HEK293 (cell line): ENCODE results near the gene MAN2B2.

ENCODE experiments used
- CTCF ChIA-PET: fragments of 350-600 bp; formaldehyde crosslinking; extraction: SDS; loops from one replicate; lab custom pipeline; 2021; ENCODE audit warnings: antibody characterized with exemption; lab: Yijun Ruan, JAX
- POLR2A ChIA-PET: fragments of 300-600 bp; formaldehyde crosslinking; extraction: SDS; loops from one replicate; lab custom pipeline; 2020; ENCODE audit warnings: antibody characterized with exemption, inconsistent platforms; lab: Yijun Ruan, JAX
- H3K27ac ChIP-seq: fragments of 200-500 bp; sonication (Bioruptor generic); 2 replicates; pipeline ENCODE4 v1.5.1; 2014; ENCODE audit warnings: low read depth, low read length, control low read depth, inconsistent platforms; ENCODE audit errors: extremely low read depth
- H3K36me3 ChIP-seq, 2 experiments: fragments of 200-500 bp in 1 of 2; sonication (Bioruptor generic) in 1 of 2; 1 replicate in 1 of 2; 2 replicates in 1 of 2; pipeline ENCODE4 v1.5.1; 2014 to 2017; ENCODE audit warnings: inconsistent platforms in 2 of 2, low read length in 2 of 2; ENCODE audit not compliant: control insufficient read depth in 2 of 2, insufficient read depth in 1 of 2
- H3K4me1 ChIP-seq: fragments of 200-500 bp; sonication (Bioruptor generic); 2 replicates; pipeline ENCODE4 v1.5.1; 2014; ENCODE audit warnings: mild to moderate bottlenecking, low read length, inconsistent platforms; ENCODE audit not compliant: control insufficient read depth, insufficient read depth
- H3K4me3 ChIP-seq: 2 replicates; pipeline ENCODE4 v1.5.1; 2011; ENCODE audit warnings: low read depth, mild to moderate bottlenecking, control low read depth, low read length, moderate library complexity
- H3K9me3 ChIP-seq: fragments of 200-500 bp; sonication (Bioruptor generic); 2 replicates; pipeline ENCODE4 v1.5.1; 2014; ENCODE audit warnings: low read depth, low read length, inconsistent platforms; ENCODE audit not compliant: control insufficient read depth, insufficient read depth
- KLF9 ChIP-seq: fragments of 450-650 bp; formaldehyde crosslinking; IDR thresholded peaks from 2 replicates; pipeline ENCODE4 v1.5.1; 2016; ENCODE audit warnings: missing biosample characterization, missing genetic modification characterization, low read depth
- ZNF174 ChIP-seq: fragments of 450-650 bp; formaldehyde crosslinking; IDR thresholded peaks from 2 replicates; pipeline ENCODE4 v1.5.0; 2017; ENCODE audit warnings: missing biosample characterization, mild to moderate bottlenecking, missing genetic modification characterization
- ZNF274 ChIP-seq, 2 experiments: fragments of 200-500 bp in 1 of 2; fragments of 450-650 bp in 1 of 2; sonication (Bioruptor generic) in 1 of 2; formaldehyde crosslinking in 1 of 2; IDR thresholded peaks; 2 replicates each; pipeline versions ENCODE4 v1.5.1 to v1.6.1; 2014 to 2016; ENCODE audit warnings: borderline replicate concordance in 1 of 2, inconsistent platforms in 1 of 2, low read length in 1 of 2, missing biosample characterization in 1 of 2, missing genetic modification characterization in 1 of 2
- ZNF350 ChIP-seq: fragments of 450-650 bp; formaldehyde crosslinking; IDR thresholded peaks from 2 replicates; pipeline ENCODE4 v1.5.0; 2017; ENCODE audit warnings: missing biosample characterization, mild to moderate bottlenecking, missing genetic modification characterization
- ZNF362 ChIP-seq: fragments of 450-650 bp; formaldehyde crosslinking; IDR thresholded peaks from 2 replicates; pipeline ENCODE4 v1.5.1; 2016; ENCODE audit warnings: missing biosample characterization, missing genetic modification characterization
- ZNF623 ChIP-seq: fragments of 450-650 bp; formaldehyde crosslinking; IDR thresholded peaks from 2 replicates; pipeline ENCODE4 v1.5.1; 2016; ENCODE audit warnings: missing biosample characterization, missing genetic modification characterization
- ZNF692 ChIP-seq: fragments of 450-650 bp; formaldehyde crosslinking; IDR thresholded peaks from 2 replicates; pipeline ENCODE4 v1.5.1; 2016; ENCODE audit warnings: missing biosample characterization, missing genetic modification characterization
- ZNF747 ChIP-seq: fragments of 450-650 bp; formaldehyde crosslinking; IDR thresholded peaks from 2 replicates; pipeline ENCODE4 v1.5.1; 2016; ENCODE audit warnings: missing biosample characterization, missing genetic modification characterization
- TF ChIP-seq, protein P1 (sequence below): fragments of 450-650 bp; formaldehyde crosslinking; IDR thresholded peaks from 2 replicates; pipeline ENCODE4 v1.5.1; 2016; ENCODE audit warnings: missing biosample characterization, missing genetic modification characterization
- TF ChIP-seq, protein P2 (sequence below): fragments of 450-650 bp; IDR thresholded peaks from 2 replicates; pipeline ENCODE4 v1.5.1; 2018; ENCODE audit warnings: missing biosample characterization, missing genetic modification characterization

Gene MAN2B2

DNA sequence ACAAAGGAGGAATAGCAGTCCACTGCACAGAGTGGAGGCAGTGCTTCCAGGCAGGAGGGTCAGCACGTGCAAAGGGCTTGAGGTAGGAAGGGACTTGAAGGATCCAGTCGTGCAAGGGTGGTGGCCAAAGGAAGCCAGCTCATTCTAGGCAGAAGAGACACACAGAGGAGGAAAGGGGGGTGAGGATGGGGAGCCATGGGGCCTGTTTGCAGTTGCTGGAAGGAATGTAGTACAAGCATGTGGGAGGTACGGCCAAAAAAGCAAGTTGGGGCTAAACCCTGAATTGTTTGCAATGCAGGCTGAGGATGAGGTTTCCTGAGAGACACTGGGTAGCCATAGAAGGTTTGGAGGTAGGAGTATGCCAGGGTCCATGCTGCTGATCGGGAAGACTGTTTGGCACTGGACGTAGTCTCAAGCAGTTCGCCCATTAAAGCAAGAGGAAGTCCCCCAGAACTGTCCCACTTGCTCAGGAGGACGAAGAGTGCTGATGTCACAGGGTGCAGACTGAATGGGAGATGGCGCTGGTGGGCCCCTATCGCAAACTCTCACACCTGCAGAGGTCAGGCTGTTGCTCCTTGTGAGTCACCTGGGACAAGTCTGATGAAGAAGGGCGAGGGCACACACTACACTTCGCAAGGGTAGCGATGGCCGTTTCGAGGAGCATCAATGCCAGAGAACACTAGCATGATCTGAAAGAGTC is 9.1 kb upstream of the MAN2B2 start:
- H3K4me3 ChIP-seq = no peak overlapping the region
- no peaks in the 10 kb centered on the region for H3K4me1 ChIP-seq
- H3K36me3 ChIP-seq = no peaks in the 10 kb centered on the region
- H3K9me3 ChIP-seq = no peaks in the 10 kb centered on the region
- H3K27ac ChIP-seq = no peak overlapping the region
- TF ChIP-seq ZNF350 (tag by site-specific recombination) (no peak), ZNF362 (tag by site-specific recombination) (no peak), ZNF623 (tag by site-specific recombination) (no peak), ZNF692 (tag by site-specific recombination) (no peak), ZNF174 (tag by site-specific recombination) (no peak), ZNF747 (tag by site-specific recombination) (no peak), ZNF274 (IDR thresholded peaks at IDR 0.05; ENCODE audit: low read length) (no peak), ZNF274 (tag by site-specific recombination; IDR thresholded peaks at IDR 0.05; ENCODE audit: borderline replicate concordance) (no peak), KLF9 (tag by site-specific recombination) (no peak)
- ChIA-PET POLR2A (no interaction called here), CTCF (interaction anchor here (0.7 kb wide), 1 partner anchor 90 kb away, joined by 3 read pairs; no protein-coding TSS in a partner anchor)

- ChIA-PET CTCF (no interaction called here), POLR2A (no interaction called here)
Observed at GRCh38 chr4:6566391-6567190, 8.4 kb upstream of the MAN2B2 start.

More at GRCh38 chr4:6566391-6567190, 8.4 kb upstream of the MAN2B2 start:
- H3K4me1 ChIP-seq = no peaks in the 10 kb centered on the region
- no peak overlapping the region for H3K27ac ChIP-seq
- TF ChIP-seq, protein P1, sequence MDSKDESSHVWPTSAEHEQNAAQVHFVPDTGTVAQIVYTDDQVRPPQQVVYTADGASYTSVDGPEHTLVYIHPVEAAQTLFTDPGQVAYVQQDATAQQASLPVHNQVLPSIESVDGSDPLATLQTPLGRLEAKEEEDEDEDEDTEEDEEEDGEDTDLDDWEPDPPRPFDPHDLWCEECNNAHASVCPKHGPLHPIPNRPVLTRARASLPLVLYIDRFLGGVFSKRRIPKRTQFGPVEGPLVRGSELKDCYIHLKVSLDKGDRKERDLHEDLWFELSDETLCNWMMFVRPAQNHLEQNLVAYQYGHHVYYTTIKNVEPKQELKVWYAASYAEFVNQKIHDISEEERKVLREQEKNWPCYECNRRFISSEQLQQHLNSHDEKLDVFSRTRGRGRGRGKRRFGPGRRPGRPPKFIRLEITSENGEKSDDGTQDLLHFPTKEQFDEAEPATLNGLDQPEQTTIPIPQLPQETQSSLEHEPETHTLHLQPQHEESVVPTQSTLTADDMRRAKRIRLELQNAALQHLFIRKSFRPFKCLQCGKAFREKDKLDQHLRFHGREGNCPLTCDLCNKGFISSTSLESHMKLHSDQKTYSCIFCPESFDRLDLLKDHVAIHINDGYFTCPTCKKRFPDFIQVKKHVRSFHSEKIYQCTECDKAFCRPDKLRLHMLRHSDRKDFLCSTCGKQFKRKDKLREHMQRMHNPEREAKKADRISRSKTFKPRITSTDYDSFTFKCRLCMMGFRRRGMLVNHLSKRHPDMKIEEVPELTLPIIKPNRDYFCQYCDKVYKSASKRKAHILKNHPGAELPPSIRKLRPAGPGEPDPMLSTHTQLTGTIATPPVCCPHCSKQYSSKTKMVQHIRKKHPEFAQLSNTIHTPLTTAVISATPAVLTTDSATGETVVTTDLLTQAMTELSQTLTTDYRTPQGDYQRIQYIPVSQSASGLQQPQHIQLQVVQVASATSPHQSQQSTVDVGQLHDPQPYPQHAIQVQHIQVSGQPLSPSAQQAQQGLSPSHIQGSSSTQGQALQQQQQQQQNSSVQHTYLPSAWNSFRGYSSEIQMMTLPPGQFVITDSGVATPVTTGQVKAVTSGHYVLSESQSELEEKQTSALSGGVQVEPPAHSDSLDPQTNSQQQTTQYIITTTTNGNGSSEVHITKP (tag by site-specific recombination) = peak; percentile 69
- TF ChIP-seq, protein P2, sequence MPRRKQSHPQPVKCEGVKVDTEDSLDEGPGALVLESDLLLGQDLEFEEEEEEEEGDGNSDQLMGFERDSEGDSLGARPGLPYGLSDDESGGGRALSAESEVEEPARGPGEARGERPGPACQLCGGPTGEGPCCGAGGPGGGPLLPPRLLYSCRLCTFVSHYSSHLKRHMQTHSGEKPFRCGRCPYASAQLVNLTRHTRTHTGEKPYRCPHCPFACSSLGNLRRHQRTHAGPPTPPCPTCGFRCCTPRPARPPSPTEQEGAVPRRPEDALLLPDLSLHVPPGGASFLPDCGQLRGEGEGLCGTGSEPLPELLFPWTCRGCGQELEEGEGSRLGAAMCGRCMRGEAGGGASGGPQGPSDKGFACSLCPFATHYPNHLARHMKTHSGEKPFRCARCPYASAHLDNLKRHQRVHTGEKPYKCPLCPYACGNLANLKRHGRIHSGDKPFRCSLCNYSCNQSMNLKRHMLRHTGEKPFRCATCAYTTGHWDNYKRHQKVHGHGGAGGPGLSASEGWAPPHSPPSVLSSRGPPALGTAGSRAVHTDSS = no peak
- no peaks in the 10 kb centered on the region for H3K9me3 ChIP-seq
- no peak overlapping the region for H3K4me3 ChIP-seq
- no peaks in the 10 kb centered on the region for H3K36me3 ChIP-seq
